Naive thymus-derived CD4-positive, alpha-beta T cell (primary cell): ENCODE data around the gene NEAT1. TPM values are rescaled to one million over a fixed set of nuclear protein-coding genes. Genes with fewer than 3 reads are reported as not detected.
A peak's percentile ranks its signal among the peaks of the same experiment; 100 is the strongest.
"Not testable (repeated sequence)": the region's sequence is repeated elsewhere in the genome, so short reads cannot be mapped to it uniquely, and the experiment has no call there.

Experiments used
- ATAC-seq: fragments of 150-1000 bp; cut with Tn5 transposase; 2 replicates; pipeline ENCODE4 v1.10.0; 2021; ENCODE audit warnings: mild to moderate bottlenecking, moderate library complexity
- CTCF ChIA-PET: fragments of 350-600 bp; sonication (Branson Sonifier 250); formaldehyde crosslinking; loops from one replicate; lab custom pipeline; 2021; ENCODE audit warnings: antibody characterized with exemption; lab: Charles Lee
- POLR2A ChIA-PET: fragments of 350-600 bp; sonication (Branson Sonifier 250); formaldehyde crosslinking; loops from one replicate; lab custom pipeline; 2021; ENCODE audit warnings: antibody characterized with exemption, inconsistent platforms; lab: Charles Lee
- DNase-seq, 9 donors: peaks; one replicate each; pipeline versions ENCODE4 v3.0.0 to v3.0.0-alpha.2; 2020 to 2022; ENCODE audit warnings: mixed read lengths in 1 of 9
- H3K27ac ChIP-seq: one replicate; pipeline ENCODE4 v1.7.0; 2013; ENCODE audit warnings: mild to moderate bottlenecking, low read depth, low read length, moderate library complexity
- H3K27me3 ChIP-seq, 2 donors: one replicate each; pipeline ENCODE4 v1.7.0; 2013; ENCODE audit warnings: low read length in 2 of 2, mild to moderate bottlenecking in 2 of 2, moderate library complexity in 2 of 2; ENCODE audit not compliant: control insufficient read depth in 2 of 2, insufficient read depth in 2 of 2
- H3K36me3 ChIP-seq, 3 experiments: 1 replicate in 2 of 3; 2 replicates in 1 of 3; pipeline ENCODE4 v1.7.0; 2013; ENCODE audit warnings: low read length in 3 of 3, mild to moderate bottlenecking in 3 of 3, moderate library complexity in 1 of 3; ENCODE audit not compliant: insufficient read depth in 3 of 3, control insufficient read depth in 2 of 3
- H3K4me1 ChIP-seq, 2 donors: one replicate each; pipeline ENCODE4 v1.7.0; 2013; ENCODE audit warnings: low read length in 2 of 2, mild to moderate bottlenecking in 2 of 2, moderate library complexity in 1 of 2; ENCODE audit not compliant: control insufficient read depth in 2 of 2, insufficient read depth in 2 of 2
- H3K4me3 ChIP-seq: 2 replicates; pipeline ENCODE4 v1.7.0; 2013; ENCODE audit warnings: mild to moderate bottlenecking, low read length
- H3K9me3 ChIP-seq, 3 experiments: 1 replicate in 2 of 3; 2 replicates in 1 of 3; pipeline ENCODE4 v1.7.0; 2013; ENCODE audit warnings: low read length in 3 of 3; ENCODE audit not compliant: control insufficient read depth in 2 of 3
- H3K27ac Mint-ChIP-seq, 9 donors: one replicate each; pipeline ENCODE4 v1.8.0; 2020 to 2022; ENCODE audit warnings: mixed read lengths in 9 of 9, mild to moderate bottlenecking in 8 of 9, moderate library complexity in 5 of 9, inconsistent platforms in 2 of 9
- H3K27me3 Mint-ChIP-seq, 5 donors: one replicate each; pipeline ENCODE4 v1.8.0; 2021 to 2022; ENCODE audit warnings: mixed read lengths in 5 of 5, mild to moderate bottlenecking in 1 of 5
- H3K36me3 Mint-ChIP-seq, 5 donors: one replicate each; pipeline ENCODE4 v1.8.0; 2020 to 2022; ENCODE audit warnings: mixed read lengths in 5 of 5, mild to moderate bottlenecking in 3 of 5, inconsistent platforms in 1 of 5
- H3K4me1 Mint-ChIP-seq, 7 donors: one replicate each; pipeline ENCODE4 v1.8.0; 2020 to 2022; ENCODE audit warnings: mixed read lengths in 7 of 7, mild to moderate bottlenecking in 3 of 7, inconsistent platforms in 1 of 7
- H3K4me3 Mint-ChIP-seq, 10 donors: one replicate each; pipeline ENCODE4 v1.8.0; 2020 to 2022; ENCODE audit warnings: mild to moderate bottlenecking in 10 of 10, mixed read lengths in 10 of 10, moderate library complexity in 6 of 10, inconsistent platforms in 2 of 10
- H3K9me3 Mint-ChIP-seq, 11 donors: one replicate each; pipeline ENCODE4 v1.8.0; 2020 to 2022; ENCODE audit warnings: mixed read lengths in 11 of 11, mild to moderate bottlenecking in 4 of 11, inconsistent platforms in 1 of 11, moderate library complexity in 1 of 11
- intact Hi-C, 2 donors: fragments of 100-400 bp; cut with micrococcal nuclease; formaldehyde crosslinking; loops; one replicate each; pipeline ENCODE4 v1.15.1; 2023
- polyA plus RNA-seq, 2 donors: library from polyadenylated mRNA; unstranded; fragments of 300-500 nt; fragmentation: Illumina TruSeq; gene quantifications; one replicate each; pipeline ENCODE4 v1.2.3, GENCODE V29; 2021
- total RNA-seq, 6 experiments: library from RNA in 5 of 6; stranded (reverse) in 5 of 6; gene quantifications; 1 replicate in 5 of 6; 2 replicates in 1 of 6; pipeline ENCODE4 v1.2.3 and lab custom pipeline; 2021 to 2026

NEAT1 gene
- total and polyA plus RNA-seq, 7 experiments from 2014 or later: 2.5 to 1,454 (median 401) TPM

GRCh38 chr11:65410936-65411680 lies 11.5 kb upstream of the NEAT1 start:
- no peak overlapping the region for H3K27ac ChIP-seq
- CTCF ChIA-PET: no interaction called here
- peak in 1 of 9 donors; percentile 5 for DNase-seq
- intact Hi-C loops: no loop called here
- peaks cover 5 to 8% (median 6%) of the 10 kb centered on the region in 7 donors for H3K4me1 Mint-ChIP-seq
- H3K36me3 ChIP-seq: peaks cover 0 to 50% (median 8%) of the 10 kb centered on the region in 3 experiments
- H3K4me1 ChIP-seq: peaks cover 2 to 6% of the 10 kb centered on the region in 2 donors
- H3K4me3 Mint-ChIP-seq: no peak overlapping the region
- H3K27ac Mint-ChIP-seq: no peak overlapping the region
- H3K4me3 ChIP-seq: no peak overlapping the region
- H3K27me3 ChIP-seq: no peaks in the 10 kb centered on the region
- H3K36me3 Mint-ChIP-seq: peaks cover 0 to 20% (median 0%) of the 10 kb centered on the region in 5 donors
- no peak for ATAC-seq
- no peaks in the 10 kb centered on the region for H3K9me3 ChIP-seq
- H3K27me3 Mint-ChIP-seq: no peaks in the 10 kb centered on the region
- no peaks in the 10 kb centered on the region for H3K9me3 Mint-ChIP-seq
- POLR2A ChIA-PET: interaction anchor here (1.5 to 21.7 kb wide), 2 partner anchors 28 to 88 kb away, joined by 3 to 2591 read pairs; partner anchors contain the start of gene MALAT1

- peaks cover 0 to 50% (median 8%) of the 10 kb centered on the region in 3 experiments for H3K36me3 ChIP-seq
- no peaks in the 10 kb centered on the region for H3K27me3 ChIP-seq
- Mint-ChIP-seq H3K27ac (no peak overlapping the region), H3K4me3 (no peak overlapping the region), H3K9me3 (no peaks in the 10 kb centered on the region), H3K36me3 (peaks cover 0 to 20% (median 0%) of the 10 kb centered on the region in 5 donors), H3K27me3 (no peaks in the 10 kb centered on the region), H3K4me1 (peaks cover 7 to 11% (median 9%) of the 10 kb centered on the region in 7 donors)
- no peak overlapping the region for H3K27ac ChIP-seq
- H3K9me3 ChIP-seq: no peaks in the 10 kb centered on the region
- peaks cover 7 to 9% of the 10 kb centered on the region in 2 donors for H3K4me1 ChIP-seq
- intact Hi-C loops: no loop called here
- ATAC-seq: no peak
- DNase-seq: no peak
- H3K4me3 ChIP-seq: no peak overlapping the region
- ChIA-PET CTCF (interaction anchor here (0.9 to 1.3 kb wide), 2 partner anchors 17 to 21 kb away, joined by 3 to 4 read pairs; no protein-coding TSS in a partner anchor), POLR2A (interaction anchor here (0.7 to 21.7 kb wide), 4 partner anchors 9 to 87 kb away, joined by 3 to 2591 read pairs (median 4); partner anchors contain the start of gene MALAT1)
These were observed 10.9 kb upstream of the NEAT1 start for GRCh38 chr11:65411681-65412070.

GRCh38 chr11:65412271-65413076 lies 10.1 kb upstream of the NEAT1 start:
- Mint-ChIP-seq H3K4me1 (peaks cover 13 to 19% (median 16%) of the 10 kb centered on the region in 7 donors), H3K27ac (peak overlapping the region in 3 of 9 donors; percentile 17 to 56 (median 56)), H3K36me3 (peaks cover 0 to 20% (median 0%) of the 10 kb centered on the region in 5 donors), H3K27me3 (no peaks in the 10 kb centered on the region), H3K4me3 (no peak overlapping the region), H3K9me3 (peaks cover 0 to 2% (median 0%) of the 10 kb centered on the region in 11 donors)
- intact Hi-C loops: no loop called here
- H3K4me3 ChIP-seq: no peak overlapping the region
- H3K27me3 ChIP-seq: no peaks in the 10 kb centered on the region
- DNase-seq (no peak), ATAC-seq (no peak)
- H3K36me3 ChIP-seq: peaks cover 0 to 50% (median 8%) of the 10 kb centered on the region in 3 experiments
- H3K4me1 ChIP-seq: peaks cover 15 to 16% of the 10 kb centered on the region in 2 donors
- POLR2A ChIA-PET: interaction anchor here (0.7 to 21.7 kb wide), 8 partner anchors 9 to 87 kb away, joined by 3 to 2591 read pairs (median 4); partner anchors contain the start of gene MALAT1
- CTCF ChIA-PET: interaction anchor here (0.9 to 1.3 kb wide), 2 partner anchors 16 to 20 kb away, joined by 3 to 4 read pairs; no protein-coding TSS in a partner anchor
- H3K27ac ChIP-seq: no peak overlapping the region
- no peaks in the 10 kb centered on the region for H3K9me3 ChIP-seq

GRCh38 chr11:65413077-65413664 lies 9.4 kb upstream of the NEAT1 start:
- H3K27me3 Mint-ChIP-seq, intact Hi-C loops, ATAC-seq, H3K27ac ChIP-seq, H3K9me3 Mint-ChIP-seq, CTCF ChIA-PET, H3K27me3 ChIP-seq, H3K4me3 ChIP-seq, DNase-seq, H3K4me3 Mint-ChIP-seq, H3K9me3 ChIP-seq: not testable (repeated sequence)
- peaks cover 18 to 24% (median 20%) of the 10 kb centered on the region in 7 donors for H3K4me1 Mint-ChIP-seq
- peaks cover 16 to 18% of the 10 kb centered on the region in 2 donors for H3K4me1 ChIP-seq
- H3K27ac Mint-ChIP-seq: peak overlapping the region in 1 of 9 donors; percentile 31
- POLR2A ChIA-PET: interaction anchor here (0.9 to 21.7 kb wide), 8 partner anchors 8 to 86 kb away, joined by 3 to 2591 read pairs (median 4); partner anchors contain the start of gene MALAT1
- H3K36me3 Mint-ChIP-seq: peaks cover 0 to 20% (median 0%) of the 10 kb centered on the region in 5 donors
- peaks cover 0 to 49% (median 7%) of the 10 kb centered on the region in 3 experiments for H3K36me3 ChIP-seq

- Histone ChIP-seq H3K27me3 (no peaks in the 10 kb centered on the region), H3K4me1 (peaks cover 26 to 36% of the 10 kb centered on the region in 2 donors), H3K4me3 (no peak overlapping the region), H3K36me3 (peaks cover 0 to 31% (median 0%) of the 10 kb centered on the region in 3 experiments), H3K9me3 (no peaks in the 10 kb centered on the region), H3K27ac (no peak overlapping the region)
- peaks cover 0 to 9% (median 0%) of the 10 kb centered on the region in 5 donors for H3K36me3 Mint-ChIP-seq
- H3K27ac Mint-ChIP-seq: peak overlapping the region in 4 of 9 donors; percentile 25 to 98 (median 52)
- DNase-seq: peak in 1 of 9 donors; percentile 15
- no peak for ATAC-seq
- H3K4me3 Mint-ChIP-seq: peak overlapping the region in 2 of 10 donors; percentile 38 to 99
- intact Hi-C loops: loop anchor here in 1 of 2 donors (5.0 kb wide), 1 partner anchor 48 kb away; no protein-coding TSS in a partner anchor
- peaks cover 0 to 2% (median 0%) of the 10 kb centered on the region in 11 donors for H3K9me3 Mint-ChIP-seq
- CTCF ChIA-PET: interaction anchor here (0.6 to 7.7 kb wide), 20 partner anchors 9 to 98 kb away, joined by 3 to 90 read pairs (median 5); partner anchors contain the start of genes FRMD8, MALAT1 and SLC25A45
- H3K27me3 Mint-ChIP-seq: no peaks in the 10 kb centered on the region
- peaks cover 29 to 37% (median 34%) of the 10 kb centered on the region in 7 donors for H3K4me1 Mint-ChIP-seq
- POLR2A ChIA-PET: interaction anchor here (0.7 to 21.7 kb wide), 14 partner anchors 10 to 280 kb away, joined by 3 to 2591 read pairs (median 24); partner anchors contain the start of genes FRMD8, MALAT1 and SLC25A45
These were observed 7.7 kb upstream of the NEAT1 start for GRCh38 chr11:65414776-65415498.
